ENCODE data around the gene GLI3.

The GLI3 gene

DNA sequence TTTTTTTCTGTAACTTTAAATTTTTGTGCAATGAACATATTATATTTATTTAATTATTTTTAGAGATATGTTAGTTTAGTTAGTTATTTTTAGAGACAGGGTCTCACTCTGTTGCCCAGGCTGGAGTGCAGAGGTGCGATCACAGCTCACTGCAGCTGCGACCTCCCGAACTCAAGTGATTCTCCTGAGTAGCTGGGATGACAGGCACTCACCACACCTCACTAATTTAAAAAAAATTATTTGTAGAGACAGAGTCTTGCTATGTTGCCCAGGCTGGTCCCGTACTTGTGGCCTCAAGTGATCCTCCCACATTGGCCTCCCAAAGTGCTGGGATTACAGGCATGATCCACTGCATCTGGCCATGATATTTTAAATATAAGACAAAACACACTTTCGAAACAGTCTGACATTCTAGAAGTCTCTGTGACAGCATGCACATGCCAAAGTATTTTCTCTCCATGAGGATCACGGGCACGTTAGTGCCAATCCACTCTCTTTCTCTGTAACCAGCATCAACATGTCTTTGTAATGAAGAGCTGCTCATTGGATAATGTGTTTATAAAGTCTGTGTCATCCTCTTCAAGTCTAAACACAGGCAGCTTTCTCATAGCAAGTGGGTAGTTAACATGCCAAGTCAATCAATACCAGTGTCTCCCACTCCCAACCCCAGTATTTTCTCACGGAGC is 137.4 kb downstream of the GLI3 start:
- no peak for DNase-seq

DNA sequence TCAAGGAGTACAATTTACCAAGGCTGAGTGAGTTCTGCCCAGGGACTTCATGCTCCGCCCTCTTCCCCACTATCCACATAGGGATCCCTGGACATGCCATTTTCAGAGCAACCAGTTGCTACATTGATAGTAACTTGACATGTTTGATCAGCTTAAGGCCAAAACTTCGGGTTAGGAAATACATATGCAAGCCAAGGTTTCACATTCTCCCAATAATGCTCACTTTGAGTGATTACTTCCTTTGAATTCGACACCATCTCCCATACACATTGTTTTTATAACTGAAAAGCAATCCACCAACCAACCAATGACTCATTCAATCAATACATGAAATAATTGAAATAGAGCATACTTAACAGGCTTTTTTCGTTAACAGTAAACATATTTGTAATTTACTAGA is 137.9 kb downstream of the GLI3 start:
- no peak for DNase-seq

DNA sequence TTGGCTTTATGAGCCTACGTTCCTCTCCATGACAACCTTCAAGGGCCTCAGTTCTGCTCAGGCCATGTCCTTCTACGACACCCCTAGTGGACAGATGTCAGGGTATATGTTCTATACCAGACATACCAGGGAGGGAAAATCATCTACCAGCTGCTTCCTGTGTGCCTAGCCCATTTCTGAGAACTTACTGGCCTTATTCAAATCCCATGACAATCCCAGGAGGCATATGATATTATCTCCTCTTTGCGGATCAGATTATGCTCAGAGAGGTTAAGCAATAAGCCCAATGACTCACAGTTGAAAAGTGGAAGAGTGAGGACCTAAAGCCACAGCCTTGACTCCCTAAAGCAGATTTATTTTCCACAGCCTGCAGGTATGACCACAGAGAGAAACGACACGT is 139.3 kb downstream of the GLI3 start:
- DNase-seq, result no peak

DNA sequence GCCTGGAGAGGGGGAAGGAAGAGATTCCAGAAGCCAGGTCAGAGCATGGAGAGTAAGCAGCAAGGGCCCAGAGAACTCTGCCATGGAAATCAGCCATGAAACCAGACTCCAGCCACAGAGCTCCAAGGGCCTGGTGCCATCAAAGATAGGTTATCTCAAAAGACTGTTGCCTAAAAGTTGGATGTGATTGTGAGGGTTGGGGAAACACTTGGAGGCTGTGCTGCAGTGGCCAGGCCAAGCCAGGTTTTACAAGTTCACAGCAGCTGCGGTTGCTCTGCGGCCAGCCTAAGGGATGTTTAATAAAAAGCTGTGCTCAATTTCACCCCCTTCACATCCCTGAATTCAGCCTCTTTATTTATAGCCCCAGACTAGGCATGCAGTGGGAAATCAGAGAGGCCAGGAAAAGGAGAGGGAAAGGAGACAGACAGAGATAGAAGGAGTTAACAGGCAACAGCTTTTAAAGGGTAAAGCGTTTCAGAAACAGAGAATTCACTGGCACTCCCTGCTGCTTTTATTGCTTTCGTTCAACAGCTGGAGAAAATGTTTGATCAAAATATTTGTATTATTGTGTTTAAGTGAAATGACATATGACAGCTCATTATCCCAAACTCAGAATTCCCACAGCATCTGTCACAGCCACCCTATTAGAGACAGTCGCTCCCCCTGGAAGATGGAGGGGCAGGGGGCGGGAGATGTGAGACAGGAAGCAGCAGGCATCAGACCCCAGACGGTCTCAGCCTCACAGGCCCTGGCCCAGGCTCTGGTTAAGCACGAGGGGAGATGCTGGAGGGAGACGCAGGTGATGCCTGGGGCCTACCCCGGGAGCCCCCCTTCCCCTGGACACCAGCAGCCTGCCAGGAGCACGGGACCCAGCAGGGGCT is 140.1 kb downstream of the GLI3 start:
- no peak for DNase-seq

DNA sequence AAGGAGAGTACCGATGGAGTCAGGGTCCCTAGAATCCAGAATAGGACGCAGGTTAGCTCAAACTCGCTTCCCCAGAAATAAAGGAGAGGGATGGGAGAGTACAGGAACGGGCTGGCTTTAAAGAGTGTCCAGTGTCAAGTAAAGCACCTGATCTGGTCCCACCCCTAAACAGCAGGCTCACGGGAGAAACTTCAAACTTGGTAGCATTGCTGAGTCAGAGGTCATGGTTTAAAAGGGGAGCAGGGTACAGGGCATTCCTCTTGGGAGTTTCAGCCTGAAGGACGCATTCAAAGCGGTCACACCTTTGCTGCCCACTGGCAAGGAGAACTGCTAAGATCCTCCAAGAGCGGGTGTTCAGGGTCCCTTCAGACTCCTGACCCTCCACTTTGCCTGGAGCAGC is 140.7 kb downstream of the GLI3 start:
- no peak for DNase-seq

DNA sequence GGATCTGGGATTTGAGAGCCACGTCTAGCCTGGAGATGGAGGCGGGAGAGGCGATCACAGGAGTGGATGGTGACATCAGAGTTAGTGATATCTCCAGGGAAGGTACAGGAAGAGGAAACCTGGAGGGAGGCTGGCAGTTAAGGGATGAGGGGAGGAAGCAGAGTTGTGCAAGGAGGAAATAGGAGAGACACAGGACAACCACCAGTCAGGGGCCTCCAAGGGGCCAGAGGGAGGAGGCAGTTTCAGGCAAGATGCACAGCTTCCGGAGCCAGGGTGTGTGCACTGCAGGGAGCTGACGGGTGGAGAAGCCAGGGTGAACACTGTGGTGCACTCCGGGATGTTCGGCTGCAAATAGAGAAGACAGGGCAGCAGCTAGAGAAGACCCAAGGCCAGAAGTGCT is 141.2 kb downstream of the GLI3 start:
- DNase-seq, result no peak

DNA sequence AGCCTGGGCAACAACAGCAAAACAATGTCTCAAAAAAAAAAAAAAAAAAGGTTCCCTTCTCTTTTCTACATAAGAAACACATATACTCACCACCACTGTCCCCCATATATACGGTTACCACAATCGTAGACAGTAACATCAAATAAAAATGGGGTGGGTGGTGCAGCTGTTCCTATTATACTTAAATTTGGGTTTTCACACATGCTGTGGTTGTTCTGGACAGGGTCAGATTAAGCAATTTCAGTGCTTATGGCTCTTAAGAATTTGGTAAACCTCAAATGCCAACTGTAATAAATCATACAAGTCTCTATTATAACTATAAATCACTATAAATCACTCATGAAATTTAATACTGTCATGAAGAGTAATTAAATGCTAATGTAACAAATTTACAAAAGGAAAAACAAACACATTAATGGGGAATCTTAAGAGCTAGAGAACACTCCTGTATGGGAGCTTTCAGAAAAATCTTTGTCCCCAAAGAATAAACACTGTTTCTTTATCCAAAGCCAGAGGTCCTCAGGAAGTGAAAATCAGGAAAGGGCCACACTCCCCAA is 143.6 kb downstream of the GLI3 start:
- DNase-seq, result no peak

DNA sequence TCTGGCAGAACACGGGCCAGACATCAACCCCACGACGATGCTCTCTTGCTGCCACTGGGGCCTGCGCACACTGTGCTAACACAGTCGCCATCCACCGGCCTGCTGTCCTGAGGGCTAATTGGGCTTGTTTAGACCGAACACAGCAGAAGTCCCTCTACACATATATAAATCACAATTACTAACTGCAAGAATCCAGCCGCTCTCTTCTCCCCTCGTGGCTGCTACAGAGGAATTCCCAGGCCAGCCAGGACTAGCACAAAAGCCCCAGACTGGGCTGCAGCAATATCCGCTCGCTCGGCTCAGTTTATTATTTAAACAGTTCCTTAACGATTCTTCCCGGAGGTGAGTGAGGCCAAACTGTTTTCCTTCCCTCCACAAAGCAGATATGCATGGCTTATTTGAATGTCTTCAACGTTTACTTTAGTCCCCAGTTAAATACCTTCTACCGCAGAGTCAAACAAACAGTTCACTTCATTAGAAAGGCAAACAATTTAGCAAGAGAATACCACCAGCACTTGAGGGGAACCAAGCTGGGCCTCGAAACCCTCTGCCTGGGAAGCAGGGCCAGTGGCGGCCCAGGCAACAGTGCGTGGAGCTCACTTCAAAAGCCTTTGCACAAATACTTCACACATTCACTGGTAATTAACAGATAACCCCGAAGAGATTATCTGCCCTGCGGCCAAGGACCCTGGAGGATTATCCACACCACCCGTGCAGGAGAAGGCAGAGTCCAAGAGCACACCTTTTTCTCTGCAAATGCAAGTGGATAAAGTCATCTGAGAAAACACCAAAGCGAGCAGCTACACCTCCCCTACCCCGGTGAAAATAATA is 145.3 kb downstream of the GLI3 start:
- DNase-seq, result no peak

DNA sequence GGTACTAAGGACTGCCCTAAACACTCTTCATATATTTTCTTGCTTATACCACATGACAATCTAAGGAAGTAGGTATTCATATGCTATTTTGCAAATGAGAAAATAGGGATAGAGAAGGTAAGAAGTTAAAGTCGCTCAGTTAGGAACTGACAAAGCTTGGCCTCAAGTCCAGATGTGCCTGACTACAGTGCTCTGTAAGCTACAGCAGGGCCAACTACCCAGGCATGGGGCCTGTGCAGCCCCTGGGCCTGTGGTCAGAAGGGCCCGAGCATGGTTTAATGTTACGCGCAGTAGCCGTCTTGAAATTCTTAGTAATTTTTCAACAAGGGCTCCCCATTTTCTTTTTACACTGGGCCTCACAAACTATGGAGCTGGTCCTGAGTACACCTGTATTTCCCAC is 146.2 kb downstream of the GLI3 start:
- no peak for DNase-seq

DNA sequence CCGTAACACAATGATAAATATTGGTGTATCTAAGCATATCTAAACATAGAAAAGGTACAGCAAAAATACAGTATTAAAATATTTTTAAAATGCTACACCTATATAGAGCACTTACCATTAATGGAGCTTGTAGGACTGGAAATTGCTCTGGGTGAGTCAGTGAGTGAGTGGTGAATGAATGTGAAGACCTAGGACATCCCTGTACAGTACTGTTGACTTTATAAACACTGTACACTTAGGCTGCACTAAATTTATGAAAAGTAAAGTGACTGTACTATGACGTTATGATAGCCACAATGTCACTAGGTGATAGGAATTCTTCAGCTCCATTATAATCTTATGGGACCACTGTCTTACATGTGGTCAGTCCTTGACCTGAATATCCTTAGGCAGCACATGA is 147.0 kb downstream of the GLI3 start:
- no peak for DNase-seq

DNA sequence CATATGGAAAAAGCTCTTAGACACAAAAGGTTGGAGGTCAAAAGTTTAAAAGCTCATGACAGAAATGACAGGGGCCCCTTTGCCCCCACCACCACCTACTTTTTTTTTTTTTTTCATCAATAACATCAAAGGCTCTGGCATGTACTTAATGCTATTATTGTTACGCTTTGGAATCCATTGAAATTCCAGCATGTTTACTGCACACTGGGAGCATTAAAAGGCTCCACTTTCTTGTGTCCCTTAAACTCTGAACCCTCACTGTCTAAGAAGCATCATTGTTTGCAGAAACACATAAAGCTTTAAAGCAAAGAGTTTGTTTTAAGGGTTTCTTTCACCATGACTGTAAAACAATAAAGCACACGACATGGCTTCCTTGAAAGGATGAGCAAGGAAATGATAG is 149.4 kb downstream of the GLI3 start:
- DNase-seq, result no peak

DNA sequence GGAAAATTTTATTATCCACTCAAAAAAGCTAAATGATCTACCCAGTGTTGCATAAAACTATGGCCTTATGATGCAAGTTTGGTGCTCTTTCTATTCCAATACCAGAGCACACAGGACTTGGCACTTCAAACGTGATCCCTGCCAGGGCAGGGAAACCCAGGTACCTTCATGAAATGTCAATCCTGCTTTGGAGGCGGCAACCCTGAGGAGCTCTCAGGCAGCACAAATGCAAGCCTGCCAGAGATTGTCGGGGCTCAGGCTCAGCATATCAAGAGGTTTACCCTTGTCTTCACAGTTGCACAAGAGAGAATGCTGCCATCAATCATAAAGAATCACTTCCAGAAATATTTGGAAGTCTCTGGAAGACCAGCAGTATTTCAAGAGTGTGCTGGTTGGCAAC is 151.5 kb downstream of the GLI3 start:
- DNase-seq, result no peak

DNA sequence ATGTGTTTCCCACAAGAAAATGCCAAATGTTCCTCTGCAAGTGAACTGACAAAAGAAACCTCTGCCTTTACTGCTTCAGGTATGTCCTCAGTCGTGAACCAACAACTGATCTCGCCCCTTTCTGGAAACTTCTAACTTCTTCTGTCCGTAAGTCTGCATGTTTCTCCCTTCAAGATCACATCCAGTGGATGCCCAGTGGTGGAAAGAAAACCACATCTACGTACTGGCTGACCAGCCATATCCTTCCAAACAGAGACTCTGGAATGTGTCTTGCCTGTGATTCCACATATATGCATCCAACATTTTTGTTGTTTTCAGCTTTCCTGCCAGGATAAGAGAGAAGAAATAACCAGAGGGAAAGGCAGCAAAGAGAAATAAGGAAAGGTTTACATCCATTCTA is 152.7 kb downstream of the GLI3 start:
- DNase-seq, result no peak

DNA sequence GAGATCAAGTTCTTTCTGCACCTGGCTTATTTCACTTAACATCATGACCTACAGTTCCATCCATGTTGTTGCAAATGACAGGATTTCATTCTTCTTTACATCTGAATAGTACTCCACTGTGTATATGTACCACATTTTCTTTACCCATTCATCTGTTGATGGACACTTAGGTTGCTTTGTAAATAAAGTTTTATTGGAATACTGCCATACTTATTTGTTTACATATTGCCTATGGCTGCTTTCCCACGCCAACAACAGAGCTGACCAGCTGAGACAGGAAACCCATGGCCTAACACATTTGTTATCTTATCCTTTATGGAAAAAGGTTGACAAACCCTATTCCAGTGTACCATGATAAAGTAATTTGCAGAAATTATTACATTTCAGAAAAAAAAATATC is 153.7 kb downstream of the GLI3 start:
- no peak for DNase-seq

DNA sequence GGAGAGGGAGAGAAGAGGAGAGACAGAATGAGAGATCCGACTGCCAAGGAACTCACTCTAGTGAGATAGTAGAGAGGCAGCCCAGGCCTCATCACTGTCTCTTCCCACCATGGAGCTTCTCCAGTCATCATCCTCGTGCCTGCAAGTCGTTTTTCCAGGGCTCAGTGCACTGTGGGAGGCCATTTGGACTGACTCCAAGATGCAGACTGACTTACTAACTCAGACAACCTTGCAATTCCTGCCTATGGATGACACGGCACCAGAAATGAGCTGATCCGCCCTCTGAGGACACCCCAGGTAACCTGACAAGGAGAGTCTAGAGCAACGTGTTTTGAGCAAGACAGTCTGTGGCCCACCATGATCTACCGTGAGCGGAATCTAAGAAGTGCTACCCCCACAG is 154.9 kb downstream of the GLI3 start:
- DNase-seq, result no peak

DNA sequence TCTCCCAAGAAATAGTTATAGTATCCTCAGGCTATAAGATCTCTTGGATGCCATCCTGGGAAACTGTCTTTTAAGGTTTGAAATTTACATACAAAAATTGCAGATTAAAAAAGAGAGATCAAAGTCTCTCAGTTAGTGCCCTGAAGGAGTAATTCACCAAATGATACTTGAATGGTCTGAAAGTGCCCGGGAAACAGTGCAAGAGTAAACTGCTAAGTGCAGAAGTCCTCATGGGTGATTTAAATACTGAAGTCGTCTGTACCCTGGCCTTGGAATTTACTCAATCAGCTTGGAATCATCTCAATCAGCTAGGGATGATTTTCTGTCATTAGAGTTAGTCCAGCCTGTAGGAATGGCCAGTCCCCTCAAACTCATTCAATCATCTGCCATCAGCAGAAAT is 155.3 kb downstream of the GLI3 start:
- DNase-seq, result no peak

DNA sequence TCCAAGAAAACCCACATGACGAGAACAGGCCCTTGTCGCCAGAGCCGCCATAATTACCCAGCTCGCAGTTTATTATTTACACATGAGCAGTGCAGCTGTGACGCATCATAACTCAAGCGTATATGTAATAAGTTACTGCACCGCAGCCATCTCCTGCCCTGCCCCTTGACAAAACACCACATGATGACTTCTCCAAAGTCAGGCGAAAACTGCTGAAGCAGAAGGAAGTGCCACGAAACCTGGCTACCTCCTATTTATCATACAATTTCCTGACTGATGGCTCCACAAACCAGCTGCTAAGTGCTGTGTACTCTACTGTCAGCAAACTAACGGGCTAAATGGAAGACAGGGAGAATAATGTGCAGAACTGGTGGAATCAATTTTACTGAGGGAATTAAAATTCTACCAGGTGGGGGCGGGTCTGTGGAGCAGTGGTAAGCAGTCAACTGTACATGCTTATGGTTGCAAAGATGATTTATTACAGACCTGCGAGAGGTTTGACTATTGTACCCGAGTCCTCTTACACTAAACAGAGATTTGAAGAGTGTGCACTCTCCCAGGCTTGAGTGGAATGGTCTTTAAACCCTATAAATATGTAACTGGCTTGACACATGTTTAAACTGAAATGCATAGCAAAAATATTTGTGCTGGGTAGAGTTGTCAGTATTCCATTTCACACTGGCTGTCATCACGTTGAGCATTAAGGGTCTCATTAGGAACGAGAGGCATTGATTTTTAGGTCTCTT is 156.0 kb downstream of the GLI3 start:
- no peak for DNase-seq

DNA sequence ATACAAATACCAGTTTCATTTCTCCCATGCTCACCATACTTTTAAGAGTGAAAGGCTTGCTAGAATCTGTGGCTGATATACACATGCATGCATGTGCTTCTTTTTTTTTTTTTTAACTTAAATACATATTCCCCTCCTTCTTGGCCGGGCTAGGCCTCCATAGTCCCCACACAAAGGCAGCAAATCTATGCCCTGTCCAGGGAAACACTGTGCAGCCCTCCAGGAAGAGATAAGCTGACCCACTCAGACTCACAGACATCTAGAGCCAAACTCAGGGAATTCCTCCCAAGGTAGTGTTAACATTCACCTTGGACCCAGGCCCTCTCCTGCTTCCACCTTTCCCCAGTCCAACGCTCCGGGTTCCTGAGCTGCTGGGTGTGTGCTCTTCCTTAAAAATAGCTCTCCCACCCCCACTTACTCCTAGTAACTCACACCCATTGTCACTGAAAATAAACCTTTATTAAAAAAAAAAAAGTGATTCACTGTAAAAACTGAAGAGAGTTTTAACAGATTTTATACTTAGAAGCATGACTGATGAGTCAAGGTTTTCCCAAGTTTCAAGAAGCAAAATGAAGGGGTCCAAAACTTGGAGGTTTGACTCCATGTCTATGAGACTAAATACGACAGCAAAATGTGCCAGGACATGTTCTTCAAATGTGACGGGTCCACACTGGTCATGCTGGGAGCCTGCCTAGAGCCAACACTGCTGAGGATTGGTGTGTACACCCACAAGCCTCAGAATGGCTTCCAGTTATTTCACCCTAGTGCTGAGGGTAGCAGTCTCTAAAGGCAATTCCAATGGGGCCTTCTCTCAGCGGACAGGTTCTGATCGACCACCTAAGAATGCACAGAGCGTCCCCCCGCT is 159.5 kb downstream of the GLI3 start:
- DNase-seq, result no peak

DNA sequence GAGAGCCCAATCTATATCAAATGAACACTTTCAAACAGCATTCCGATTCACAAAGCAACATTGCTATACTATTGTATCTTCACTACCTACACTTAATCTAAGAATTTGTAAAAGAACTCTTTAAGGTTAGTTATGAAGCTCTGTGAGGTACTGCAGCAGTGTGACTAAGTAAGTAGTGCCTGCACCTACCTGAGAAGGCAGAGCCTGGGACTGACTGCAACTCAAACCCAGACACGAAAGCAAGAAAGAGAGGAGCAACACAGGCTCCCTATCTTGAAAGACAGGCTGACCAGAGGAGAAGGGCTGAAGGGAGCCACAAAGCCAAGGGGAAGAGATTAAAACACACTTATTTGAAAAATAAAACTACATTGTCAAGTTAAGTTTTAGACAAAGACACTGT is 160.1 kb downstream of the GLI3 start:
- DNase-seq, result no peak

DNA sequence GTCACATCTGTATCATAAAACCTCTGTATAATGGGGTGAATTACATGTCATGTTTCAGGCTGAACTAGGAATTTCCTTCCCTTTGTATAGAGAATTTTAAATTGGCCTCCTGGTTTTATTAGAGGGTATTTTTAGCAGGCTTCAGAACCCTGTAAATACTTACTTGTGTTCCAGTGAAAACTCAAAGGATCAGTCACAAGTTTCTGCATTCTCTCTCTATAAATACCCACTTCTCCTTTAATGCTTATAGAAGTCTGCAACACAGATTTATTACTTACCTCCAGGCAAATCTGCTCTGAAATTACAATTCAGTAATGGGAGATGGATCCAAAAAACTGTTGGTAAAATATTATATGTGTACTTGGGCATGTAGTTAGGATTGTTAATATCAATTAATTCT is 161.6 kb downstream of the GLI3 start:
- DNase-seq, result no peak

DNA sequence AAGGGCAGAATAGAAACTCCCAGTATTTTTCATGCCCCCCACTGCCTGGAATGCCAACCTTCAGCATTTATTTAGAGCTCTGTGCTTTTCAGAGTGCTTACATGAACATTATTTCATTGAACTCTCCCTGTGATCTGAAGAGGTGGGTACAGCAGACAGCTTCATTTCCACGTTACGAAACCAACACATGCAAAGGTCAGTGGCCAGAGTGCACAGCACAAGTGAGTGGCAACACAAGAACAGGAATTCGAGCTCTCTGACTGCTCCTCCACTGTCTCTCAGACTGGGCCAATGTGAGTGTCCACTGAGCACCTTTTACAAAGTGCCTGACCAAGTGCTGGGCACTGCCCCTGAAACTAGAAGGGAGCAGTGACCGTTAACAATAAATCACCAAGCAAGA is 162.9 kb downstream of the GLI3 start:
- DNase-seq, result no peak
